GM12878 (cell line): Measurements from ENCODE around the gene LAMC3. TPM values are rescaled to one million over a fixed set of nuclear protein-coding genes. Genes with fewer than 3 reads are reported as not detected.

Source experiments
- ATAC-seq: fragments of 200-7000 bp; cut with Tn5 transposase; 3 replicates; pipeline ENCODE4 v1.9.1; 2020; ENCODE audit warnings: mild to moderate bottlenecking, moderate library complexity
- BruUV-seq: library from RNA; stranded (reverse); fragments of 400-500 nt; replicated peaks from 2 replicates; lab custom pipeline; 2021; lab: Mats Ljungman, UMichigan
- CTCF ChIA-PET: fragments of 300-600 bp; sonication (Branson Sonifier 250); formaldehyde crosslinking; extraction: SDS; loops from one replicate; lab custom pipeline; 2021; ENCODE audit warnings: inconsistent platforms; lab: Yijun Ruan, JAX
- POLR2A ChIA-PET: fragments of 350-600 bp; formaldehyde crosslinking; extraction: SDS; loops from one replicate; lab custom pipeline; 2021; ENCODE audit warnings: inconsistent platforms; lab: Charles Lee
- RAD21 ChIA-PET: fragments of 300-600 bp; sonication (Branson Sonifier 250); formaldehyde crosslinking; loops from one replicate; lab custom pipeline; 2023; ENCODE audit warnings: antibody characterized with exemption; ENCODE audit not compliant: unreplicated experiment; lab: Charles Lee
- SMC1A ChIA-PET: fragments of 300-600 bp; sonication (Branson Sonifier 250); formaldehyde crosslinking; loops from one replicate; lab custom pipeline; 2023; ENCODE audit not compliant: unreplicated experiment, uncharacterized antibody; lab: Charles Lee
- DNase-seq: peaks from one replicate; pipeline ENCODE4 v3.0.0-alpha.2; 2011; ENCODE audit warnings: low read depth, low spot score
- FAIRE-seq: peaks from 3 replicates; lab custom pipeline; 2011; peaks lifted over from hg19 to GRCh38; lab: Jason Lieb, UNC
- H2AFZ ChIP-seq: 2 replicates; pipeline ENCODE4 v1.6.0; 2011; ENCODE audit warnings: low read depth, low read length, control low read depth; ENCODE audit not compliant: control insufficient read depth
- H3K27ac ChIP-seq: 2 replicates; pipeline ENCODE4 v1.5.1; 2011; ENCODE audit warnings: control low read depth; ENCODE audit not compliant: control insufficient read depth, insufficient read depth
- H3K27me3 ChIP-seq, 2 experiments: replicated peaks in 1 of 2; 2 replicates each; pipeline versions ENCODE4 v1.6.0 to v1.6.1; 2011; ENCODE audit warnings: low read length in 1 of 2; ENCODE audit not compliant: control insufficient read depth in 2 of 2, insufficient read depth in 2 of 2
- H3K36me3 ChIP-seq, 2 experiments: 2 replicates each; pipeline ENCODE4 v1.5.1; 2011; ENCODE audit warnings: low read length in 1 of 2; ENCODE audit not compliant: control insufficient read depth in 2 of 2, insufficient read depth in 2 of 2
- H3K4me1 ChIP-seq: 2 replicates; pipeline ENCODE4 v1.6.1; 2011; ENCODE audit warnings: mild to moderate bottlenecking, low read length, moderate library complexity, mixed read lengths; ENCODE audit not compliant: control insufficient read depth, insufficient read depth
- H3K4me2 ChIP-seq: 2 replicates; pipeline ENCODE4 v1.6.0; 2011; ENCODE audit warnings: control low read depth; ENCODE audit not compliant: control insufficient read depth, insufficient read depth
- H3K4me3 ChIP-seq: fragments of 200-600 bp; sonication (generic); 2 replicates; pipeline ENCODE4 v1.5.1; 2016
- H3K79me2 ChIP-seq: 2 replicates; pipeline ENCODE4 v1.6.0; 2011; ENCODE audit warnings: low read length; ENCODE audit not compliant: control insufficient read depth, insufficient read depth
- H3K9ac ChIP-seq: 2 replicates; pipeline ENCODE4 v1.8.0; 2011; ENCODE audit warnings: low read length, control low read depth, mixed read lengths; ENCODE audit not compliant: control insufficient read depth, insufficient read depth
- H3K9me3 ChIP-seq: replicated peaks from 3 replicates; pipeline ENCODE4 v1.5.1; 2011; ENCODE audit warnings: mild to moderate bottlenecking, low read length; ENCODE audit not compliant: control insufficient read depth, insufficient read depth
- H4K20me1 ChIP-seq: 2 replicates; pipeline ENCODE4 v1.6.0; 2011; ENCODE audit not compliant: control insufficient read depth, insufficient read depth
- EZH2 ChIP-seq: IDR thresholded peaks from 2 replicates; pipeline ENCODE4 v1.6.1; 2012; ENCODE audit warnings: low read depth, mild to moderate bottlenecking, control low read depth, inconsistent platforms, low read length, borderline replicate concordance; ENCODE audit not compliant: control insufficient read depth
- NRF1 ChIP-seq: conservative IDR thresholded peaks from 2 replicates; pipeline ENCODE4 v1.6.1; 2011; ENCODE audit warnings: mild to moderate bottlenecking, low read depth, low read length, improper control_type of control experiment
- SUPT20H ChIP-seq: IDR thresholded peaks from 2 replicates; pipeline ENCODE4 v1.6.1; 2011; ENCODE audit warnings: low read depth, mild to moderate bottlenecking, low read length, moderate library complexity, borderline replicate concordance; ENCODE audit not compliant: control insufficient read depth
- WGBS: methylation state at CpG from one replicate; pipeline ENCODE4 v1.1.6; 2016; ENCODE audit warnings: low lambda C conversion rate; ENCODE audit not compliant: insufficient replicate concordance, insufficient coverage; ENCODE audit errors: missing lambda C conversion rate; 5-methylcytosine and 5-hydroxymethylcytosine counted together
- in situ Hi-C: fragments of 300-500 bp; cut with MboI; formaldehyde crosslinking; loops from 9 replicates; pipeline ENCODE4 v1.14.3; 2018; ENCODE audit warnings: mixed read lengths
- intact Hi-C: fragments of 100-400 bp; cut with micrococcal nuclease; formaldehyde crosslinking; loops from one replicate; pipeline ENCODE4 v1.14.2; 2022; ENCODE audit not compliant: unreplicated experiment
- polyA plus RNA-seq, 11 experiments: library from polyadenylated mRNA; depleted of rRNA in 4 of 11; unstranded in 6 of 11; stranded (reverse) in 5 of 11; fragments of >200 nt; fragmentation: Nextera tagmentation in 4 of 11; fragmentation: Illumina TruSeq in 1 of 11; extraction: Ambion mirVana in 4 of 11; extraction: Trizol in 1 of 11; gene quantifications; 1 replicate in 1 of 11; 2 replicates in 10 of 11; pipeline versions ENCODE4 v1.2.1 to v1.2.3, GENCODE V29; 2011 to 2016; ENCODE audit warnings: inconsistent platforms in 2 of 11, missing spikeins in 2 of 11, low read depth in 1 of 11
- total RNA-seq, 4 experiments: library from RNA; depleted of rRNA in 3 of 4; stranded (reverse); fragments of >200 nt in 3 of 4; fragmentation: Illumina TruSeq in 1 of 4; extraction: Trizol in 1 of 4; gene quantifications; 2 replicates each; pipeline versions ENCODE4 v1.2.1 to v1.2.3, GENCODE V29; 2013 to 2021
- TF ChIP-seq, protein P1 (sequence below): IDR thresholded peaks from 2 replicates; pipeline ENCODE4 v1.6.1; 2012; ENCODE audit warnings: low read depth, low read length, improper control_type of control experiment

The LAMC3 gene
- total and polyA plus RNA-seq, 10 of the 15 experiments (the other 5 are each of a cell fraction or from before 2014, with no cell fraction given): under 0.01 to 0.08 TPM; not detected in 8

DNA sequence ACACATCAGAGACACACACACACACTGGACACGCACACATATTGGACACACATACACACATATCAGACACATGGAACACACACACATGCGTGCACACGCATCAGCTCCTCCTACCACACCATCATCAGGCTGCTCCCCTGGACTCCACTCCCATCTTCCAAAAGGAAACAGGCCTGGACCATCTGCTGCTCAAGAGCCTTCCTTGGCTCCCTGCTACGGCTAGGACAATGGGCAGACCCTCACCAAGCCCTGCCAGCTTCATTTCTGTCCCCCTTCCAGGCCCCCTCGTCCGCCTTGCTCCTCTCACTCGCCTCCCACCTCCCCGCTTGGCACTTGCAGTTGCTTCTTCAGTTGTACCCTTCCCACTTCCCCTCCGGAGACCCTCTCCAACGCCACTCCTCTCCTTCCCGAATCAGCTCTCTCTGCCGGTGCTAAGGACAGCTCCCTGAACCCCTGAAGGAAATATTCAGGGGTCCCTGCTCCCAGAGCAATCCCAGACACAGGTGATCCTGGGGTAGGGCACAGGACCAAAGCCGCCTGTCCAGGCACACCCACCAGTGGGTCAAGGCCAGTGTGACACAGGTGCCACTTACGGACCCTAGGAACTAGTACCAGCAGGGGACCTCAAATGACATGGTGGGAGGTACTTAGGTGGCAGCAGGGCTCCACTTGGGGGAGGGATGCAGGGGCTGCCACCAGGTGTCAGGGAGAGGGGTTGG, 12.1 kb upstream of the LAMC3 start (continued):
- TF ChIP-seq, protein P1, sequence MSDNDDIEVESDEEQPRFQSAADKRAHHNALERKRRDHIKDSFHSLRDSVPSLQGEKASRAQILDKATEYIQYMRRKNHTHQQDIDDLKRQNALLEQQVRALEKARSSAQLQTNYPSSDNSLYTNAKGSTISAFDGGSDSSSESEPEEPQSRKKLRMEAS: no peak
- TF ChIP-seq, all 136 proteins: peak for 0

DNA sequence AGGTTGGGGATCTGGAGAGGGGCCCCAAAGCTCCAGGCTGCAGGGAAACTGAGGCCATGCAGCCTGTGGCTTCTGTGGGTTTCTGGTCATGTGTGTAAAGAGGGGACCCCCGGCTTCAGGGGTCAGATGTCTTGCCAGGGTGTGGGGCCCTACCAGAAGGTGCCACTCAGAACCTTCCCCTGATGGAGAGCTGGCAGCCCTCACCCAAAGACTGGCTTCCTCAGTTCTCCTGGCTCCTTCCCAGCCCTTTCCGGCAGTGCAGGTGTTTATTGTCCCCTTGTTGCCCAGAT, 11.6 kb upstream of the LAMC3 start:
- Histone ChIP-seq H3K4me2 (no peak overlapping the region), H3K9ac (no peak overlapping the region), H4K20me1 (no peaks in the 10 kb centered on the region), H2AFZ (no peak overlapping the region), H3K79me2 (no peaks in the 10 kb centered on the region), H3K36me3 (no peaks in the 10 kb centered on the region), H3K4me3 (no peak overlapping the region), H3K9me3 (no peaks in the 10 kb centered on the region), H3K27me3 (peaks cover 0 to 2% of the 10 kb centered on the region in 2 experiments; a peak in 2 of 4 replicates), H3K27ac (no peak overlapping the region), H3K4me1 (no peaks in the 10 kb centered on the region)
- FAIRE-seq (no peak), DNase-seq (no peak), ATAC-seq (no peak)
- RAD21 ChIA-PET: no interaction called here
- BruUV-seq: no TSS peak
- WGBS: 26% methylated on average over 2 of the region's 2 CpGs
- in situ Hi-C loops (no loop called here), intact Hi-C loops (loop anchor here (5.0 kb wide), 1 partner anchor 285 kb away; no protein-coding TSS in a partner anchor)
- SMC1A ChIA-PET: no interaction called here
- CTCF ChIA-PET: interaction anchor here (2.7 kb wide), 1 partner anchor 127 kb away, joined by 33 read pairs; no protein-coding TSS in a partner anchor
- TF ChIP-seq SUPT20H (no peak), EZH2 (no peak), NRF1 (no peak)
- POLR2A ChIA-PET: no interaction called here
